HepG2 (cell line): ENCODE results near the gene DHRS13. TPM values are rescaled to one million over a fixed set of nuclear protein-coding genes. Genes with fewer than 3 reads are reported as not detected.

Experiments
- ARID5B ChIP-seq: IDR thresholded peaks from 2 replicates; pipeline ENCODE4 v1.4.0; 2020; ENCODE audit warnings: mild to moderate bottlenecking, missing genetic modification reagents
- ATF5 ChIP-seq: sonication (generic); formaldehyde crosslinking; IDR thresholded peaks from 2 replicates; pipeline ENCODE4 v1.4.0; 2020; ENCODE audit warnings: mild to moderate bottlenecking, low read depth, missing genetic modification reagents
- FOXC1 ChIP-seq: sonication (generic); formaldehyde crosslinking; IDR thresholded peaks from 2 replicates; pipeline ENCODE4 v1.8.0; 2022; ENCODE audit warnings: mild to moderate bottlenecking, missing genetic modification reagents, borderline replicate concordance
- FOXK1 ChIP-seq: sonication (generic); formaldehyde crosslinking; IDR thresholded peaks from 2 replicates; pipeline ENCODE4 v1.4.0; 2020; ENCODE audit warnings: low read depth, missing genetic modification reagents, borderline replicate concordance
- HNRNPUL1 ChIP-seq: fragments of 200-400 bp; formaldehyde crosslinking; IDR thresholded peaks from 2 replicates; pipeline ENCODE4 v1.6.1; 2017; ENCODE audit warnings: low read depth, mild to moderate bottlenecking, low read length, moderate library complexity
- IKZF5 ChIP-seq: IDR thresholded peaks from 2 replicates; pipeline ENCODE4 v1.6.1; 2018; ENCODE audit warnings: missing genetic modification reagents, mild to moderate bottlenecking, missing compliant biosample characterization
- IRF9 ChIP-seq: sonication (generic); formaldehyde crosslinking; IDR thresholded peaks from 2 replicates; pipeline ENCODE4 v1.8.0; 2022; ENCODE audit warnings: missing genetic modification reagents, mild to moderate bottlenecking, borderline replicate concordance
- NFIB ChIP-seq: sonication (generic); formaldehyde crosslinking; IDR thresholded peaks from 2 replicates; pipeline ENCODE4 v1.9.0; 2021; ENCODE audit warnings: missing genetic modification reagents, mild to moderate bottlenecking, borderline replicate concordance
- SP2 ChIP-seq: sonication (generic); formaldehyde crosslinking; IDR thresholded peaks from 2 replicates; pipeline ENCODE4 v1.5.1; 2020; ENCODE audit warnings: mild to moderate bottlenecking, missing genetic modification reagents
- STAT5B ChIP-seq: sonication (generic); formaldehyde crosslinking; IDR thresholded peaks from 2 replicates; pipeline ENCODE4 v1.4.0; 2020; ENCODE audit warnings: missing genetic modification reagents
- TFAP4 ChIP-seq: sonication (generic); IDR thresholded peaks from 2 replicates; pipeline ENCODE4 v1.6.1; 2016; ENCODE audit warnings: low read depth, borderline replicate concordance
- ZNF234 ChIP-seq: sonication (generic); formaldehyde crosslinking; conservative IDR thresholded peaks from 2 replicates; pipeline ENCODE4 v1.5.1; 2020; ENCODE audit warnings: mild to moderate bottlenecking, missing genetic modification reagents
- ZNF317 ChIP-seq: sonication (generic); formaldehyde crosslinking; IDR thresholded peaks from 2 replicates; pipeline ENCODE4 v1.5.0; 2020; ENCODE audit warnings: mild to moderate bottlenecking, missing genetic modification reagents
- ZNF574 ChIP-seq: sonication (generic); formaldehyde crosslinking; IDR thresholded peaks from 2 replicates; pipeline ENCODE4 v1.4.0; 2020; ENCODE audit warnings: missing genetic modification reagents
- ZNF720 ChIP-seq: sonication (generic); formaldehyde crosslinking; IDR thresholded peaks from 2 replicates; pipeline ENCODE4 v1.4.0; 2020; ENCODE audit warnings: missing genetic modification reagents
- ZNF839 ChIP-seq: sonication (generic); formaldehyde crosslinking; IDR thresholded peaks from 2 replicates; pipeline ENCODE4 v1.4.0; 2020; ENCODE audit warnings: missing genetic modification reagents, mild to moderate bottlenecking, borderline replicate concordance
- polyA plus RNA-seq, 8 experiments: library from polyadenylated mRNA; depleted of rRNA in 3 of 8; stranded (reverse) in 7 of 8; unstranded in 1 of 8; fragments of >200 nt; fragmentation: Illumina TruSeq in 4 of 8; extraction: Trizol in 4 of 8; gene quantifications; 2 replicates each; pipeline versions ENCODE4 v1.2.1 to v1.2.3, GENCODE V29; 2011 to 2016; ENCODE audit warnings: low read depth in 4 of 8, missing spikeins in 1 of 8, mixed read lengths in 1 of 8; ENCODE audit not compliant: insufficient read depth in 1 of 8
- total RNA-seq, 5 experiments: library from RNA; depleted of rRNA; stranded (reverse); fragments of >200 nt; fragmentation: Illumina TruSeq; extraction: Trizol; gene quantifications; 2 replicates each; pipeline ENCODE4 v1.2.3, GENCODE V29; 2016; ENCODE audit warnings: low read depth in 1 of 5

Gene DHRS13
- total and polyA plus RNA-seq, 2 of the 13 experiments (the other 11 are each of a cell fraction or from before 2014, with no cell fraction given) = 11.8 to 12.6 TPM

GRCh38 chr17:28902819-28903545 lies at the start of gene DHRS13 (continued):
- TF ChIP-seq FOXK1 (CRISPR knock-in tag) (no peak; the same call in 1 of the 2 replicates), SP2 (no peak), ARID5B (CRISPR knock-in tag) (peak; percentile 68), FOXC1 (CRISPR knock-in tag) (peak; percentile 59), TFAP4 (no peak), STAT5B (CRISPR knock-in tag) (no peak), NFIB (no peak), HNRNPUL1 (no peak), ZNF234 (CRISPR knock-in tag) (no peak), ZNF720 (CRISPR knock-in tag) (no peak), ATF5 (CRISPR knock-in tag) (no peak), IKZF5 (CRISPR knock-in tag) (peak; percentile 86), ZNF574 (peak; percentile 89), ZNF317 (CRISPR knock-in tag) (no peak), IRF9 (CRISPR knock-in tag) (peak; percentile 94), ZNF839 (peak; percentile 77; the same call in 1 of the 2 replicates)
